GM20000 (cell line): ENCODE results near the gene TAF11L14.
"Not testable (repeated sequence)": the region's sequence is repeated elsewhere in the genome, so short reads cannot be mapped to it uniquely, and the experiment has no call there.

Experiments
- DNase-seq: peaks from one replicate; pipeline ENCODE4 v3.0.0; 2012; ENCODE audit warnings: low spot score
- CTCF ChIP-seq: IDR thresholded peaks from 2 replicates; pipeline ENCODE4 v1.5.1; 2012; ENCODE audit warnings: mild to moderate bottlenecking, control low read depth; ENCODE audit errors: extremely low read depth, missing control alignments

The TAF11L14 gene

GRCh38 chr5:17620627-17621026, 13.6 kb upstream of the TAF11L14 start:
- DNase-seq = no peak
- no peak for TF ChIP-seq CTCF

GRCh38 chr5:17625686-17626085, 8.6 kb upstream of the TAF11L14 start:
- no peak for DNase-seq
- no peak for TF ChIP-seq CTCF

GRCh38 chr5:17631788-17632187, 2.5 kb upstream of the TAF11L14 start, which contains the start of gene TAF11L13:
TAF11L13 (plus strand) TSS chr5:17632088.
- not testable (repeated sequence) for DNase-seq

- not testable (repeated sequence) for DNase-seq
Observed at GRCh38 chr5:17649232-17649631, 15.0 kb downstream of the TAF11L14 start.

GRCh38 chr5:17655201-17655759, 21.0 kb downstream of the TAF11L14 start:
- DNase-seq = not testable (repeated sequence)

GRCh38 chr5:17655921-17656320, 21.7 kb downstream of the TAF11L14 start:
- no peak for DNase-seq
- no peak for TF ChIP-seq CTCF

- DNase-seq = no peak
- no peak for TF ChIP-seq CTCF
Observed at GRCh38 chr5:17663182-17663581, 28.9 kb downstream of the TAF11L14 start.

GRCh38 chr5:17665836-17666235, 31.6 kb downstream of the TAF11L14 start:
- DNase-seq = no peak
- TF ChIP-seq CTCF = no peak

- no peak for TF ChIP-seq CTCF
- no peak for DNase-seq
Observed at GRCh38 chr5:17666726-17667235, 32.5 kb downstream of the TAF11L14 start.
